A549 treated with Mapracorat at 1 μM for 4 hours (cell line): ENCODE results near the gene ZNF429. TPM values are rescaled to one million over a fixed set of nuclear protein-coding genes. Genes with fewer than 3 reads are reported as not detected.

Experiments
- total RNA-seq: library from RNA; stranded (reverse); fragments of 200-300 nt; extraction: Qiagen RNA extraction; gene quantifications from 5 replicates; pipeline ENCODE4 v1.2.3, GENCODE V29; 2022

ZNF429 gene
- not detected in 5 replicates for total RNA-seq

GRCh38 chr19:21505459-21506451 lies at the start of gene ZNF429:
ZNF429 (plus strand) TSS chr19:21505602; CDS start chr19:21505772, 170 bp downstream.

Other genes starting within 250 kb of the ZNF429 start
- gene ZNF708, start 176.2 kb upstream of the ZNF429 start, total RNA-seq, result 0.87 to 1.6 TPM (median 0.97 TPM) in 5 replicates
- gene ZNF738, start 146.6 kb upstream of the ZNF429 start, total RNA-seq, result 0.35 to 1.4 TPM (median 0.74 TPM) in 5 replicates
- gene ZNF493, start 108.5 kb upstream of the ZNF429 start, total RNA-seq, result 0.07 TPM in 1 of 5 replicates, not detected in the others